Bone marrow (tissue), 2 donors: ENCODE results near the gene APLF.
"Not testable (repeated sequence)": the region's sequence is repeated elsewhere in the genome, so short reads cannot be mapped to it uniquely, and the experiment has no call there.

Source experiments
- DNase-seq, 2 donors: peaks; one replicate each; lab custom pipeline; 2025; lab: John Stamatoyannopoulos, UW

The APLF gene

GRCh38 chr2:68579689-68580088, 112.3 kb downstream of the APLF start:
- no peak for DNase-seq

DNA sequence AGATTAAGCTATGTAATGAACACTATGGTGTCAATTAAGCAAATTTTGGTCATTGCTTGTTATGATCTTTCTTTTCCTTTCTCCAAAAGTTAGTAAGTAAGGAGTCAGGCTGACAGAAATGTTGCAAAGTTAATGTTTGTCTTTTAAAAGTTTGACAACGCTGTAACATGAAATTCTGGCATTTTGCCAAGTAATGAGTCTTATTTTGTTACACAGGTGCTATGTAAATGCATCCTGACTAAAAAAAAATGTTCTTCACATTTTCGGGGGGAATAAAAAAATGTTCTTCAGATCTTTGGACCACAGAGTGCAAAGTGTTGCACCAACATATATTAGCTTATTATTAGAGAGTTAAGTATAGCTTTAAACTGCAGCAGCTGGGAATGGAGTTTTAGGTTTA, 121.2 kb downstream of the APLF start:
- no peak for DNase-seq

DNA sequence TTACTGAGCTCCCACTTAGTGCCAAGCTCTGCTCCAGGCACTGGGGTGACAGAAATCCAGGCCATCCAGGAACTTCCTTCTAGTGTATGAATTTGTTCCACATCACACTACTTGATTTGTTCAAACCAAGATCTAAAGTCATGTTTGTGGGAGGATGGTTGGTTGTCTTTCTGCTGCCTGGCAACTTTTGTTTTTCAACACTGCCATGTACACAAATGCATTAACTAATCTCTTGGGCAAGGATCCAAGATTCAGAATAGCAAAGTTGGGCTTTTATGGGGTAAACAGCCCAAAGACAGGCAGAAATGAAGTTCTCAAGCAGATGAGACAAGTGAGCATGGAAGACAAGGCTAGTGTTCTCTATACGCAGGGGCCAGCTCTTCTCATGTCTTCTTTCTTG, 122.6 kb downstream of the APLF start:
- no peak for DNase-seq

DNA sequence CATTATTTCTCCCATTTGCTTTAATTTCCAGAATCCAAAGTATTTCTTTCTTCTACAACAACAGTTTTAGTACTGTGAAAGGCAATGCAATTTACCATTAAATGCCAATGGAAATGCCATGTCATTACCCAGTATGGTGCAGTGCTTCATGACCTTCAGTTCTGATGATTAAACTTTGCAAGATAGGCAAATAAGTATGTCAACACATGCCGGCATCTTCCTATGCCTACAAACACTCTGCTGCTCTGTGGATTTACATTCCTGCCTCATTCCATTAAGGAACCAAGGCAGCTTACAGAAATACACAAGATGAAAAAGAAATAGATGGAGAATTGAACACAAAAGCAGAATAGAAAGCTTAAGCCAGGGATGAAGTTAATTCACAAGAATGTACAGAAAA, 123.3 kb downstream of the APLF start:
- DNase-seq = no peak

- no peak for DNase-seq
Measured at GRCh38 chr2:68591225-68591624, 123.8 kb downstream of the APLF start.

DNA sequence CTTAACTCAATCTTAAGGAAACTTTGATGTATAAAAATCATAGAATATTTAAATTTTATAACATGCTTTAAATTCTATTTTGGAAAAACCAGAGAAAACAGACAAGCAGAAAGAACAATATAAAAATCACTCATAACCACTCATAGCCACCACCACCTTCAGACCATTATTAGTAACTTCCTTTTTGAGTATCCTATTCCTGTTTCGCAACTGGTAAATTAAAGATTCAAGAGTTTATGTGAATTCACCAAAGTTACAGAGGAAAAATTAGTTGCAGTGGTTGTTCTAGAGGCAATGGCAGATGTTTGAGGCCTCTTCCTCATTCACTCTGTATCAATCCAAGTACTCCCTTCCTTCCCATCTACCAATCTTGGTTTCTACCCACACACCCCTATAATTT, 126.7 kb downstream of the APLF start:
- peak in 1 of 2 donors; percentile 40 for DNase-seq

GRCh38 chr2:68594674-68595492, 127.5 kb downstream of the APLF start:
- DNase-seq = no peak

DNA sequence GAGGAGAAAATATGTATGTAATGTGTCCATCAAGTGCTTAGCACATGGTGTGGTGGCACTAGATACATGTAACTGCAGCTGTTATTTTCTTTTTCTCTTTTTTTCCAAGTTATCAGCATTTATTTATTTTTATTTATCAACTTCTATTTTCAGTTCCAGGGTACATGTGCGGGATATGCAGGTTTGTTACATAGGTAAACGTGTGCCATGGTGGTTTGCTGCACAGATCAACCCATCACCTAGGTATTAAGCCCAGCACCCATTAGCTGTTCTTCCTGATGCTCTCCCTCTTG, 128.1 kb downstream of the APLF start:
- not testable (repeated sequence) for DNase-seq

DNA sequence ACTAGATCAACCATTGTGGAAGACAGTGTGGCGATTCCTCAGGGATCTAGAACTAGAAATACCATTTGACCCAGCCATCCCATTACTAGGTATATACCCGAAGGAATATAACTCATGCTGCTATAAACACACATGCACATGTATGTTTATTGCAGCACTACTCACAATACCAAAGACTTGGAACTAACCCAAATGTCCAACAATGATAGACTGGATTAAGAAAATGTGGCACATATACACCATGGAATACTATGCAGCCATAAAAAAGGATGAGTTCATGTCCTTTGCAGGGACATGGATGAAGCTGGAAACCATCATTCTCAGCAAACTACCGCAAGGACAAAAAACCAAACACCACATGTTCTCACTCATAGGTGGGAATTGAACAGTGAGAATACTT, 133.1 kb downstream of the APLF start:
- DNase-seq = not testable (repeated sequence)

GRCh38 chr2:68603059-68603458, 135.7 kb downstream of the APLF start:
- DNase-seq = no peak

- no peak for DNase-seq
Measured at GRCh38 chr2:68604077-68604476, 136.7 kb downstream of the APLF start.

DNA sequence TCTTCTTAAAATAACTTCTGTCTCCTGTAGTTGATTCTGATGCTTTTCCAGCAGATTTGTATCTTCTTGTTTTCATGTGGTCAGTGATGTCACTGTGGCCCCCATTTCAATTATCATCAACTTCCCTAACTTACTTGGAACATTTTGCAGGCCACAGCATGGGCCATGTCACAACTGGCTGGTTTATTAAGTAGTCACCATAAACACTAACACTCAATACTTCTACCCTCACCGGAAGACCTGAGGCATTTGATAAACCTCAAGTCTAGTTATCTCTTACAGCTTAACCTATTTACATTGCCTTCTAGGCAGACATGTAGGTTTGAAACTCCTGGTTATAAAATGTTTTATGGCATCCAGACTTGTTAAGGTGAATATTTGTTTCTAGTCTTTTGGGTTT, 138.6 kb downstream of the APLF start:
- DNase-seq = no peak

DNA sequence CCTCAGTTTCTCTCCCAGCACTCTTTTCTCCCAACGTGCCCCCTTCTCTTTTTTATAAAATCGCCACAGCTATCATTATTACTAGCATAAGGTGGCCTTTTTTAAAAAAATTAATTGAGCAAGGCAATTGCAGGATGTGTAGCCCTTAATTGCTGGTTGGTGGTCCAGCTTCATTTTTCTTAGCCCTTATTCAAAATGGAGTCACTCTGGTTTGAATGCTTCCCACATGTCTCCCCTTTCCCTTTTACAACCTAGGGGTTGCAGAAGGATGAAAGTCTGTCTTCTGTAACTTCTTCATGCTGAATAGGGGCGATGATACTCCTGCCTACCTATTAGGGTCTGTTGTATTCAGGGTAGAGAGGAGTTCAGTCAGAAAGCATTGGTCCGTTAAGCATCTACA, 139.4 kb downstream of the APLF start:
- no peak for DNase-seq

DNA sequence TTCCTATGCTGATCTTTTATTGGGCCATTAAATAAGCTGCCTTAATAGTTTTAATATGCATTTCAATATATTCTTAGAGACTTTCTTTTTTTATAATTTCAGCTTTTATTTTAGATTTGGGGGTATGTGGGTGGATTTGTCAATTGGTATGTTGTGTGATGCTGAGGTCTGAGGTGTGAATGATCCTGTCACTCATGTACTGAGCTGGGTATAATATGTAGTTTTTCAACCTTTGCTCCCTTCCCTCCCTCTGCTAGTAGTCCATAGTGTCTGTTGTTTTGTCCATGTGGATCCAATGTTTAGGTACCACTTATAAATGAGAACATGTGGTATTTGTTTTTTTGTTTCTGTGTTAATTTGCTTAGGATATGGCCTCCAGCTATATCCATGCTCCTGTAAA, 140.5 kb downstream of the APLF start:
- no peak for DNase-seq

- no peak for DNase-seq
Measured at GRCh38 chr2:68612765-68613519, 145.6 kb downstream of the APLF start.

DNA sequence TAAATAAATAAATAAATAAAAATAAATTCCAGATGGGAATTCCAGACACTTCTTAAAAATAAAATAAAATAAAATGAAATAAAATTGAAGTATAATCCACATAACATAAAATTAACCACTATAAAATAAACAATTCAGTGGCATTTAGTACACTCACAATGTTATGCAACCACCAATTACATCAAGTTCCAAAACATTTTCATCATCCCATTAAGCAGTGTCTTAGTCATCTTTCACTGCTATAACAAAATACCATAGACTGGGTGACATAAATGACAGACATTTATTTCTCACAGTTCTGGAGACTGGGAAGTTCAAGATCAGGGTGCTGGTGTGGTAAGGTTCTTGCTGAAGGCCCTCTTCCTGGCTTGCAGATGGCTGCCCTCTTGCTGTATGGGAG, 153.4 kb downstream of the APLF start:
- DNase-seq = no peak

DNA sequence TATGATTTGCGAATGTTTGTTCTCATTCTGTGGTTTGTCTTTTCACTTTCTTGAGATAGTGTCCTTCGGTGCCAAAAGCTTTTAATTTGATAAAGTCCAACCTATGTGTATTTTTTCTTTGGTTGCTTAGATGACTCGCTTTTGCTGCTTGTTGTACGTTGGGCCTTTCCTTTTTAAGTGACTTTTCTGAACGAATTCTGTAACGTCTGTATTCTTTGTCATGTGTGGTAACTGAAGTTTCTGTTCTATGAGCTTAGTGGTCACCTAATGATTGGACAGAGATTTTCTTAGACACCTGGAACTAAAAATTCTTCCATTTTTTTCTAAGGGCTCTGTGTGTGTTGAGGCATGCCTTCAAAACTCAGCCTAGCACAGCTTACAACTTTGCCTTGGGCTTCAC, 156.4 kb downstream of the APLF start:
- DNase-seq = no peak

GRCh38 chr2:68627615-68628014, 160.2 kb downstream of the APLF start:
- no peak for DNase-seq
